ENCODE results near the gene FOXL3.

DNA sequence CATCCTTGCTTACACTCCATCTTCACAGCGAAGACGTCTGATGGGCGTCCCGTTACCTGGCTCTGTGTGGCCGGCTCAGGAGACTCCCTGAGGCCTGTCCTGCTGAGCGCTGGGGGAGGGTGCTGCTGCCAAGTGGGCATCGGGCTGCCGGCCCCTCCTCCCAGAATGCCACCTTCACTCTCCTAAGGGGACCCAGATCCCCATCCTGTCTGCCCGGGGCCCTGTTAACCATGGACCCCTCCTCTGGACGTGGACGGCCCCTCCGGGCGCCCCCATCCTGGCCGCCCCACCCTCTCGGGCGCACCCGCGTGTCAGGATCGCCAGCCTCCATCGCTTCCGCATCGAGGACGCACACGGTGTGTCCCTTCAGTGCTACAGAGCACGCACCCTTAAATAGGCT lies 7.3 kb upstream of the FOXL3 start:
- TF ChIP-seq, protein P1, sequence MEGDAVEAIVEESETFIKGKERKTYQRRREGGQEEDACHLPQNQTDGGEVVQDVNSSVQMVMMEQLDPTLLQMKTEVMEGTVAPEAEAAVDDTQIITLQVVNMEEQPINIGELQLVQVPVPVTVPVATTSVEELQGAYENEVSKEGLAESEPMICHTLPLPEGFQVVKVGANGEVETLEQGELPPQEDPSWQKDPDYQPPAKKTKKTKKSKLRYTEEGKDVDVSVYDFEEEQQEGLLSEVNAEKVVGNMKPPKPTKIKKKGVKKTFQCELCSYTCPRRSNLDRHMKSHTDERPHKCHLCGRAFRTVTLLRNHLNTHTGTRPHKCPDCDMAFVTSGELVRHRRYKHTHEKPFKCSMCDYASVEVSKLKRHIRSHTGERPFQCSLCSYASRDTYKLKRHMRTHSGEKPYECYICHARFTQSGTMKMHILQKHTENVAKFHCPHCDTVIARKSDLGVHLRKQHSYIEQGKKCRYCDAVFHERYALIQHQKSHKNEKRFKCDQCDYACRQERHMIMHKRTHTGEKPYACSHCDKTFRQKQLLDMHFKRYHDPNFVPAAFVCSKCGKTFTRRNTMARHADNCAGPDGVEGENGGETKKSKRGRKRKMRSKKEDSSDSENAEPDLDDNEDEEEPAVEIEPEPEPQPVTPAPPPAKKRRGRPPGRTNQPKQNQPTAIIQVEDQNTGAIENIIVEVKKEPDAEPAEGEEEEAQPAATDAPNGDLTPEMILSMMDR (IDR thresholded peaks at IDR 0.05) = no peak
- TF ChIP-seq POLR2A (IDR thresholded peaks at IDR 0.05) = no peak

Data from adrenal gland (tissue), 5 donors.